GM12872 (cell line): ENCODE results near the gene ETS2.

ENCODE experiments used
- CTCF ChIP-seq: IDR thresholded peaks from 3 replicates; pipeline ENCODE4 v1.5.1; 2011; ENCODE audit warnings: low read depth, mild to moderate bottlenecking, low read length, moderate library complexity; ENCODE audit not compliant: insufficient read depth

The ETS2 gene

GRCh38 chr21:38857152-38857825 lies 51.6 kb downstream of the ETS2 start:
- no peak for TF ChIP-seq CTCF

- TF ChIP-seq CTCF = no peak
These were observed 52.5 kb downstream of the ETS2 start for GRCh38 chr21:38858026-38858811.

DNA sequence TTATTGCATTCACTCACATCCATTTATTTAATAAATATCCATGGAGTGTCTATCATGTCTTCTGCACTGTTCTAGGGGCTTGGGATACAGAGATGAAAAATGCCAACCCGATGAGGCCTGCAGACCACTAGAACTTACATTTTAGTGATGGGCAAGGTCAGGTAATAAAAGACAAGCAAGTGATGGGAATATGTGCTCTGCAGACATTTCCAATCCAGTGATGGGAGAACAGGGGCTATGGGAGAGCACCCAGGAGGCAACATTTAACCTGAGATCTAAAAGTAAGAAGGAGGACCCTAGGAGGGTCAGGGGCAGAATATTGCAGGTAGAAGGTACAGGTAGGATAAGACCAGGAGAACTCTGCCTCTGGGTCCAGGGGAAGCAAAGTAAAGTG lies 53.1 kb downstream of the ETS2 start:
- no peak for TF ChIP-seq CTCF

DNA sequence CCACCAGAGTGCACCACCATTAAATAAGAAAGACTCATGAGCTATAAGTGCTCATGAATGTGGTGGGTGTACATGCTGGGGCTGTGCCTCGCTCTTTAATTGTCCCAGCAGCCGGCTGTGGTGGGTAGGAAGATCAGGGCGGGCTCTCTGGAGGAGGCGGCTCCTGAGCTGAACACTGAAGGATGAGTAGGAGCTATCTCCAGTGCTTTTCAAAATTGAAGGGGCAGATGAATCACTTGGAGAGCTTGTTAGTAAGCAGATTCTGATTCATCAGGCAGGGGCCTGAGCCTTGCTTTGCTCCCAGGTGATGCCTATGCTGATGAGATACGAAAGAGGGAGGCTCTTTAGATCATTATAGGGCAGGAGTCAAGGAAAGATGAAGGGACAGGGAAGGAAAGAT lies 54.1 kb downstream of the ETS2 start:
- no peak for TF ChIP-seq CTCF

GRCh38 chr21:38861056-38861455 lies 55.3 kb downstream of the ETS2 start:
- no peak for TF ChIP-seq CTCF

GRCh38 chr21:38861989-38862683 lies 56.4 kb downstream of the ETS2 start:
- no peak for TF ChIP-seq CTCF

- TF ChIP-seq CTCF = no peak
These were observed 57.6 kb downstream of the ETS2 start for GRCh38 chr21:38863291-38863690.
